Measurements from ENCODE around the gene RPS6KA3.
"Not testable (repeated sequence)": the region's sequence is repeated elsewhere in the genome, so short reads cannot be mapped to it uniquely, and the experiment has no call there.

The RPS6KA3 gene

DNA sequence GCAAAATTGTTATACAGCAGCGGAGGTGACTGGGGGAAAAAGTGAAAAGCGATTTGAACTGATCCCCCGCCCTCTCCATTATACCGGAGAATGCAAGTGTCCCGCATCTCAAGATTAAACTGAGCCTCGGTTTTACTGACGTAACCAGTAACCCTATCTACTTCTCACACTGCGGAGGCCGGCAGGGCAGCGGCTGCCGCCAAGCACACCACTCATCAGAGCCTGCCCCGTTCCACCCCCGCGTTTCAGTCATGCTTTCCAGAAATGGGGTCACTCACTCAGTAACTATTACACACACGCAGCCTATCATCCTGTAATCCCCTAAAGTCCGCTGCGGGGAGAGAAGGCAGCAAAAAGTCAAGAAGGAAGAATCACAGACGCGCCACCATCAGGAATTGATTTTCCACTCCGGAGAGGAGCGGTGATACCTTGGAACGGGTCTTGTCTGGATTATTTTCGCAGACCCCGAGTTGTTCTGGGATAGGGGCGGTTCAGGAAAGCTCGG lies 1.4 kb downstream of the RPS6KA3 start:
- DNase-seq: peak; percentile 70

DNA sequence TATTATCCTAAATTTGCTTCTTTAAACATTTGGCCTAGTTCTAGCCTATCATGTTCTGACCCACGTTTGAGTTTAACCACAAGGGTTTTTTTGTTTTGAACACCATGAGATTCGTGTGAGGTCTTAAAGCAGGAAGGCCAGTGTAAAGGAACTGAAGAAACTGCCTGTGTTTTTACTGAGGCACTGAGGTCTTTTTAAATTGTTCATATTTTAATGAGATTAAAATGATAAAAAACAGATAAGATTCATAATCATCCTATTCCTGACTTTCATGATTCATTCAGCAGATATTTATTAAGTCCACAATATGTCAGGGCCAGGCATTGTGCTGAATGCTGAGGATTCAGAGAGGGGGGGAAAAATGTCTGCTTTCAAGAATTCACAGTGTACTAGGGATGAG lies 3.2 kb downstream of the RPS6KA3 start:
- no peak for DNase-seq

DNA sequence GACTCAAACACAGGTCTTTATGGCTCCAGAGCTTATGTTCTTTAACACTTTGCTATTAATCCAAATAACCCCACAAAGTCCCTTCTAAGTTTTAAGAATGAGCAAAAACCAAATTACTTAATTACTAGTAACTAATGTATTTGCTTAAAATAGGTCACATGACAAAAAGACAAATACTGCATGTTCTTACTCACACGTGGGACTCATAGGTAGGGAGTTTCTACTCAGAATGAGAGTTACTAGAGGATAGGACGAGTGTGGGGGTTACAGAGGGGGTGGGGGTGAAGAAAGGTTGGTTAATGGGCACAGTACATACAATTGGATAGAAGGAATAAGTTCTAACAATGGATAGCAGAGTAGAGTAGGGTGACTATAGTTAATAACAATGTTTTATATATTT lies 5.8 kb downstream of the RPS6KA3 start:
- no peak for DNase-seq

DNA sequence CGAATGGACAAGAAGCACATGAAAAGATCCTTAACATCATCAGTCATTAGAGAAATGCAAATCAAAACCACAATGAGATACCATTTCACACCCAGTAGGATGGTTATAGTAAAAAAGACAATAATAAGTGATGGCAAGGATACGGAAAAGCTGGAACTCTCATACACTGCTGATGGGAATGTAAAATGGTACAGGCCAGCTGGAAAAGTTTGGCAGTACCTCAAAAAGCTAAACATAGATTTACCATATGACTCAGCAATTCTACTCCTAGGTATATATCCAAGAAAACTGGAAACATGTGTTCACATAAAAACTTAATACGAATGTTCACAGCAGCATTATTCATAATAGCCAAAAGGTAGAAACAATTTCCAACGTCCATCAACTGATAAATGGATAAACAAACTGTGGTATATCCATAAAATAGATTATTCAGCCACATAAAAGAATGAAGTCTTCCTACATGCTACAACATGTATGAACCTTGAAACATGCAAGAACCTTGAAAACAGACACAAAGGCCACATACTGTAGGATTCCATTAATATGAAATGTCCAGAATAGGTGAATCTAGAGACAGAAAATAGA lies 11.9 kb downstream of the RPS6KA3 start:
- DNase-seq: no peak

DNA sequence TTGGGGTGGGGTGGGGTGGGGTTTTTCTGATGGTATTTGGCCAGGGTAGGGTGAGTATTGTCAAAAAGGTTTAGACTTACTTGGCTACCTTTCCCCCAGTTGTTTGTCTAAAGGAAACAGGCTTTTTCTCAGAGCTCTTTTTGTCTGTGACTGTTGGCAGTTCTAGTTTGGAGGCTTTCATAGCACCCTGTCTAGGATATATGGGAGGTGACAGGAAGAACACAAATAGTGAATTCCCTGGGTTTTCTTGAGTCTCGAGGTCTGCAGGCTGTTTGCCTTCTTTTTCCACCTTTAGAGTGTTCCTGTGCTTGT lies 13.5 kb downstream of the RPS6KA3 start:
- no peak for DNase-seq

DNA sequence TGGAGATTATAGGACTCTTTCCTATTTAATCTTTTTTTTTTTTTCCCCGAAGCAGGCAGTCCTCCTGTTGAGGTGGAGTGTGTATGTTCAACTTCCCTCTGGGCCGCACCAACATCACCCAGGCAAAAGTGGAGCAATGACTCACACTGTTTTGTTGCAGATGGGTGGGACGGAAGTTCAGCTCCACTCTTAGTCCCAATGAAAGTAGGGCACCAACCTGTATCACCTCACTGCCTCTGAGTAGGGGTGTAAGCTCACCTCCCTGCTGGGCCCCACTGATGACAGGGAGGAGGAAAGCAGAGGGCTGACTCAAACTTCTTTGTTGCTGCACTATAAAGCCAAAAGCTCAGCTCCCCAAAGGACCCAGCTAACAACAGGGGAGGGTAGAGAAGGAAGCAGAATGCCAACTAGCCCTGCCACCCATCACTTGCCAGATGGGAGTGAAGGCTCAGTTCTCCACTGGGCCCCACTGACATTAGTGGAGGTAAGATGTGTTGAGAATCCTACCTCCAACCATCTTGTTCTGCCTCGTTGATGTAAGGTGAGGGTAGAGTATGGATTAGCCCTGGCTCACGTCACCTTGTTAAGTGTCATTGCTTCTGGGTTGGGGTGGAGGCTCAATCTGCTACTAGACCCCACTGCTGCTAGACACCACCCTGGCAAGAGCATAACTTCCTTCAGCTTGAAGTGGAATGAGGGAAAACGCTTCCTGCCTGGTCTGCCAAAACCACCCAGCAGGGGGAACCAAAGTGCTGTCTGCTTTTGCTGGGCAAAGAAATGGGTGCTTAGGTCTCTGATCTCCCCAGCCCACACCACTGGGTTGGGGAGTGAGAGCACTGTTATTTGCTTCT lies 14.1 kb downstream of the RPS6KA3 start:
- no peak for DNase-seq

DNA sequence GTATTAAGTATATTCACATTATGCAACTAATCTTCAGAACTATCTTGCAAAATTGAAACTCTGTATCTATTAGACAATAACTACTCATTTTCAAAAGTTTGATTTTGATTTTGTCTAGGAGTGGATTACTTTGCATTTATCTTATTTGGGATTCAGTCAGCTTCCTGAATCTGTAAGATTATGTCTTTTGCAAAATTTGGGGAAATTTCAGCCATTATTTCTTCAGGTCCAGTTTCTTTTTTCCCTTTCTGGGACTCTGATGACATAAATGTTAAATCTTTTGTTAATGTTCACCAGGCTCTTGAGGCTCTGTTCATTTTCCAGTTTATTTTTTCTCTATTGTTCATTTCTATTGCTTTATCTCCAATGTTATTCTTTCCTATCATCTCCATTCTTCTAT lies 15.0 kb downstream of the RPS6KA3 start:
- DNase-seq: no peak

DNA sequence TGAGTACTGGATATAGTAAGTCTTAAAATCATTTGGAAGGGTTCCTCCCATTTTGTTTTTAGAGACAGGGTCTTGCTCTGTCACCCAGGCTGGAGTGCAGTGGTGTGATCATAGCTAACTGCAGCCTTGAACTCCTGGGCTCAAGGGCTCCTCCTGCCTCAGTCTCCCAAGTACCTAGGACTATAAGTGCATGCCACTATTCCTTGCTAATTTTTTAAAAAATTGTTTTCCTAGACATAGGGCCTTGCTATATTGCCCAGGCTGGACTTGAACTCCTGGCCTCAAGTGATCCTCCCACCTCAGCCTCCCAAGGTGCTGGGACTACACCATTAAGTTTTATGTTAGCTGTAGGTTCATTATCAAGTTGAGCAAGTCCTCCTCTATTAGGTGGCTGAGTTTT lies 16.6 kb downstream of the RPS6KA3 start:
- DNase-seq: not testable (repeated sequence)

DNA sequence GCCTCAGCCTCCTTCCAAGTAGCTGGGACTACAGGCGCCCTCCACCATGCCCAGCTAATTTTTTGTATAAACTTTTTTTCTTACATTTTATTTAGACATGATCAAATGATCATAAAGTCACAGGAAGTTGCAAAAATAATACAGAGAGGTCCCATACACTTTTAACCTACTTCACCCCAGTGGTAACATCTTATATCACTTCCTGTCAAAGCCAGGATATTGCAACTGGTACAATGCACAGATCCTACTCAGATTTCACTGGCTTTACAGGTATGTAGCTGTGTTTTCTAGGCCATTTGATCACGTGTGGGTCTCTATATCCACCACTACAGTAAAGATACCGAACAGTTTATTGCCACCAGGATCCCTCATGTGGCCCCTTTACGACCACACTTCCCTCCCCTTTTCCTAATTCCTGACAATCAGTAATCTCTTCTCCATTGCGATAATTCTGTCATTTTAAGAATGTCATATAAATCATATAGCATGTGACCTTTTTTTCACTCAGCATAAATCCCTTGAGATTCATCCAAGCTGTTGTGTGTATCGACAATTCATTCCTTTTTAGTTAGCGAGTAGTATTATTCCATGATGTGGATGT lies 18.0 kb downstream of the RPS6KA3 start:
- DNase-seq: no peak

DNA sequence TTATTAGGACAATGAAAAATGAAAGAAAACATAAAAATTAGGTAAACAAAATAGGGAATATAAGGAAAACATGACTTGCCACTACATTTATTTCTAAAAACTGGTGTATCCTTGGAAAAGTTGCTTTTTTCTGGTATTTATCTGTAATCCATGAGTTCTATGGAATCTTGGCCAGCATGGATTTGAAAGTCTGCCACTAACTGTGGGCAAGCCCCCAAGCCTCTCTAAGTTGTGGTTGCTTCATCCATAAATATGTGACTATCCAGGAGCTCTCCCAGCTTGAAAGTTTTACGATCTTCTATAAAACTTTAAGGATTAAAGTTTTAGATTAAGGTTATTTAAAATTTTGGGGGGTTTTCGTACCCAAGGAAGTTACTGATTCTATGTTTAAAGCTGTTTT lies 21.8 kb downstream of the RPS6KA3 start:
- DNase-seq: no peak

DNA sequence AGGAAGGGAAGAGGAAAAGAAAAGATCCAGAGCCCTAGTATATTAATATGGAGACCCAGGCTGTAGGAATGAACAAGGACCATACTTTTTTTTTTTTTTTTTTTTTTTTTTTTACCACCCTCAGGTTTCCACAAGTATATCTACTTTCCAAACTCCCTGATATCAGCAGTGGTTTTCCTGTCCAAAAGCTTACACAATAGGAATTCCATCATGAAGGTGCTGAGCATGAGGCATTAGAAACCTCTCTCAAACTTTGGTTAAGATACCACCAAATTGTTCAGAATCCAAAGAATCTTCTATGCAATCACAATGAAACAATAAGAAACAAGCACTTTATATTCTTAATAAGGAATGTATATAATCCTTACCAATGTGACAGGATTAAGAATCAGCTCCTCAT lies 26.5 kb downstream of the RPS6KA3 start:
- no peak for DNase-seq

DNA sequence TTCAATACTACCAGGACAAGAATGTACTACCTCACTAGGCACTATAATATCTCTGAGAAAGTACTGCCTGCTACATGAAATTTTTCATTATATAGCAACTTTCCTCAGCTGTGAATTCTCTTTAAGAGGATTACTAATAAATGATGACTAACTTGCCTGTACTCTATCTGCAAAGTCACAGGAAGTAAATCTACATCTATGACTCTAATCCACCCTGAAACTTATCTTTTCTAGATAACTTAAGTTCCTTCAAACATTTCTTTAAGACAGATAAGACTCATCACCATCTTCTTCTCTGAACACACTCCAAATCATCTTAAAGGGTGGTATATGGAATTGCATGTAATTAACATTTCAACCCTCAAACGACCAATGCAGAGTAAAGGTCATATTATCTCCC lies 28.8 kb downstream of the RPS6KA3 start:
- no peak for DNase-seq

DNA sequence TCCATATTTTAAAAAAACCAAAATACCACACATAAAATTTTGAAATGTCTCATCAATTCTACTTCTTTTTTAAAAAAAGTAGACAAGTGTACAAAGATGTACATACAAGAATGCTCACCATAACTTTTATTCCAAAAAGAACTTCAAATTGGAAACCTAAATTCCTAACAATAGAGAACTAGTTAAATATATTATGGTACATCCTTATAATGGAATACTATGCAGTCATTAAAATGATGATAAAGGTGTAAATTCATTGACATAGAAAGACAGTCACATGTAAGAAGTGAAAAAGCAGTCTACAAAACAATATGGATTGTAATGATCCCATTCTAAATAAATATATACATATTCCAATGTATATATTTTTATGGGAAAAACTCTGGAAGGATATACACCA lies 31.0 kb downstream of the RPS6KA3 start:
- no peak for DNase-seq

DNA sequence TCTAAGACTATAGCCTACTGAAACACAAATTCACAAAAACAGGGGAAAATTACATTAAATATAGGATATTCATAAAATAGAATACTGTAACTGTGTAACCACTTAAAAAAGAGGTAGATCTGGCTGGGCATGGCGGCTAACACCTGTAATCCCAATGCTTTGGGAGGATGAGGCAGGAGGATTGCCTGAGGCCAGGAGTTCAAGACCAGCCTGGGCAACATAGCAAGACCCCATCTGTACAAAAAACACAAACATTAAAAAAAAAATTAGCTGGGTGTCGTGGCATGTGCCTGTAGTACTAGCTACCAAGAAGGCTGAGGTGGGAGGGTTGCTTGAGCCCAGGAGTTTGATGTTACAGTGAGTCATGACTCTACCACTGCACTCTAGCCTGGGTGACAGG lies 33.4 kb downstream of the RPS6KA3 start:
- DNase-seq: no peak

DNA sequence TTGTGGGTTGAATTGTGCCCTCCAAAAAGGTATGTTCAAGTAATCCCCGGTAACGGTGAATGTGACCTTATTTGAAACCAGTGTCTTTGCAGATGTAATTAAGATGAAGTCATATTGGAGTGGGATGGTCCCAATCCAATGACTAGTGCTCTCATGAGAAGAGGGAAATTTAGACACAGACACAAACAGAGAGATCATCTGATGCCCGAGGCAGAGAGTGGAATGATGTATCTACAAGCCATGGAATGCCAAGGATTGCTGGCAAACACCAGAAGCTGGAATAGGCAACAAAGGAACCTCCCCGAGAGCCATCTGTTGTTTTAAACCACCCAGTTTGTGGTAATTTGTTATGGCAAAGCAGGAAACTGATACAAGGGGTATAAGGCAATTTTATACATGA lies 35.1 kb downstream of the RPS6KA3 start:
- no peak for DNase-seq

DNA sequence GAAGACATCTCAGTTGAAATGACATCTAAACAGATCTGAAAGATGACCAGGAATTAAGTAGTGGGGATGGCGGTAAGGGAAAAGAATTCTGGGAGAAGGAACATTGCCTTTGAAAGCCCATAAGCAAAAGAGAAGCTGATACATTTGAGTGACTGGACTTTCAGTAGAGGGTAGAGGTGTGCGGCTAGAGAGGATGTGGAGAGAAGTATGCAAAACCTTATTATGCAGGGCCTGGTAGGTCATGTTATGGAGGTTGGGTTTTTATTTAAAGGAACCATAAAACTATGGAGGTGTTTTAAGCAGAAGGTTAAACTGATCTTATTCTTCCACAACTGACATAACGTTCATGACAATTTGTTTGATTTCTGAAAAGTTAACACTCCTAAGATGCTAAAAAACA lies 36.3 kb downstream of the RPS6KA3 start:
- DNase-seq: no peak

DNA sequence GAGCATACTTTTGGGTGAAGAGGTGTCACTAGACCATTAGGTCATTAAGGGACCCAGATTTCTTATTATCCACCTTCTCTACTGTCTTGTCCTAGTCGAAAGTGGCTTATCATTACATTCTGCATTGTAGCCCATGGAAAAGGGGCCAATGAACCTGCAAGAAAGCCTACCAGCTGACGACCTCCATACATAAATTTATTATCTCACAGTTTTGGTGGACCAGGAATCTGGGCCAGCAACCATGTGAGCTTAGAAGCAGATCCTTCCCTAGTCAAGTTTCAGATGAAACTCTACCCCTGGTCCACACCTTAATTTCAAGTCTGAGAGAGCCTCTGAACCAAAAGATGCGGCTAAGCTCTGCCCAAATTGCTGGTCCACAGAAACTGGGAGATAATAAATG lies 37.6 kb downstream of the RPS6KA3 start:
- no peak for DNase-seq

DNA sequence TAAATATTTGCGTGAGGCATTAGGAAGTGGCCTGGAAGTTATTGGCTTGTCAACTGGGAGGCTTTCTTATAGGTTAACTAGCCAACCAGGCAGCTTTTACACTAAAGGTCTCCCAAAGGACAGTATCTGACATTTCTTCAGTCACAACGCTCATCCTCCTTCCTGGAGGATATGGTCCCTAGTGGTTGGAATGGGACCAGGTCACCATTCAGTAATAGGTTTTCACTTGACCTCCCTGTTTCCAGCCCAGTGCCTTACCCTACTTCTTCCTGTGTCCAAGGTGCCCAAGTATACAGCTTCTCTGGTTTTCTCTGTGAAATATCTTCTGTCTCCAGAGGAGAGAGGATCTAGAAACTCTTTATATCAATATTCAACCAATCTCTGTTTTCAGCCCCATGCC lies 38.5 kb downstream of the RPS6KA3 start:
- no peak for DNase-seq

DNA sequence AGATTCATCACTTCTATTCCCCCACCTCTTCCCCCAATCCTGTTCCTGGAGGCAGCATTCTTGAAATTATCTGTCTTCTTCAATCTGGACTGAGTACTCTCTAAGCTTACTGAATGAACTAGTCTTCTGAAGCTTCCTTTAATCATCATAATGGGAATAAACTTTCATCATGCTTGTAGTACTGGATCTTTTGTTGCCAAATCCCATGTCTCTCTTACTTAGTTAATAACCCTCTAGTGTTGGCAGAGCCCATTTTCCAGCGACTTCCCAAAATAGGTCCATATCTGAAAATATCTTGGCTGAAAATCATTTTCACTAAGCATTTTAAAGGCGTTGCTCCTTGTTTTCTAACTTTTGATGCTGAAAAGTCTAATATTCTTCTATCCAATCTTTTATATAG lies 39.6 kb downstream of the RPS6KA3 start:
- DNase-seq: no peak

DNA sequence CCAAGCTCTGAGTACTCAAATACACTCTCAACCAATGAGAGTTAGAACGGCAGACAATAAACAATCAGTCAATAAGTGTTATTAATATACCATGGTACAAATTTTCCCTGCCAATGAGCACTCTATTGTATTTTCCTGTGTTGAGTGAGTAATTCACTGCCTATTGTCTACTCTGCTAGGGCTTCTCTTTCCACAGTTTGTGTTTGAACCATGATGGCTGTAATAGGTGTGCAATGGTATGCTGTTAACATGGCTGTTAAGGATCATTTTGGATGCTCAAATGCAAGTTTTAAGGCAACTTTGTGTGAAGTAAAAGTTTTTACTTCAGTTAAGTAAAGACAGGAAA lies 41.2 kb downstream of the RPS6KA3 start:
- DNase-seq: no peak

DNA sequence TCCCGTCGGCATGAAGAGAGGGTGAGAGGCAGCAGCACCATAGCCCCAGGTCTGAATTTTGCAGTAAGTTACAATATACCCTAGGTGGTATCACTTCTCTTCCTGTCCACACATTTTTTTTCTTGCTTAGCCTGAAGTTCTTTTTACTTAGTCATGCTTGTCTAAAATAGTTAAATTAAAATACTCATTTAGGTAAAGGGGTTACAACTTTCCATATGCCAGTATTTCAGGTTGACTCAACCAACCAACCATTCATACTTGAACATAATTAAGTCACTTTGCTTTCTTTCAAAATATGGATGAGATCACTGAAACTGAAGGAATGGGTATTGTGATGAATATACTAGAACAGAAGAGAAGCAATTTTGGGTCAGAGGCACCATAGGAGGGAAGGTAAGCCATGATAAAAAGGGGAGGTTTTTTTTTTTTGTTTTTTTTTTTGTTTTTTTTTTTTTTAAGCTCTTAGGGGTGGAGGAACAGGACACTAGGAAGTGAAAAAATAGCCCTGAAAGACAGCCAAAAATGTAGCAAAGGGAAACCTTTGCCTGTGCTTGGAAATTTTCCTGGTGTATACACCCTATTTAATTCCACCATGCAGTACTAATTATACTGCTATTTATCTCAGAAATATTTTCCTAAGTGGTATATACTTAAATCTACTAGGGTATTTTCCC lies 41.8 kb downstream of the RPS6KA3 start:
- DNase-seq: no peak

DNA sequence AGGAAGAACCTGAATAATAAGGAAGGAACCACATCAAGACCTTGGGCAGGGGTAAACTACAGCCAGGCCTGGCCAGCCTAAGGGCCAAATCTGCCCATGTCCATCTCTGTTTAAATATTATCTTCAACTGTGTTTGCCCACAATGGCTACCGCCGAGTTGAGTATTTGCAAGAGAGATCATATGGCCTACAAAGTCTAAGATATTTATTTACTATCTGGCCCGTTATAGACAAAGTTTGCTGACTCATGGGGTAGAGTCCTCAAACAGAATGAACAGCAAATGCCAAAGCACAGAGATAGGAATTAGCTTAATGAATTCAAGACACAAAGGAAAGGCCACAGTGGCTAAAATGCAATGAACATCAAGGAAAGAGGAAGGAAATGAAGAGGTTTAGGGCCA lies 44.8 kb downstream of the RPS6KA3 start:
- no peak for DNase-seq

DNA sequence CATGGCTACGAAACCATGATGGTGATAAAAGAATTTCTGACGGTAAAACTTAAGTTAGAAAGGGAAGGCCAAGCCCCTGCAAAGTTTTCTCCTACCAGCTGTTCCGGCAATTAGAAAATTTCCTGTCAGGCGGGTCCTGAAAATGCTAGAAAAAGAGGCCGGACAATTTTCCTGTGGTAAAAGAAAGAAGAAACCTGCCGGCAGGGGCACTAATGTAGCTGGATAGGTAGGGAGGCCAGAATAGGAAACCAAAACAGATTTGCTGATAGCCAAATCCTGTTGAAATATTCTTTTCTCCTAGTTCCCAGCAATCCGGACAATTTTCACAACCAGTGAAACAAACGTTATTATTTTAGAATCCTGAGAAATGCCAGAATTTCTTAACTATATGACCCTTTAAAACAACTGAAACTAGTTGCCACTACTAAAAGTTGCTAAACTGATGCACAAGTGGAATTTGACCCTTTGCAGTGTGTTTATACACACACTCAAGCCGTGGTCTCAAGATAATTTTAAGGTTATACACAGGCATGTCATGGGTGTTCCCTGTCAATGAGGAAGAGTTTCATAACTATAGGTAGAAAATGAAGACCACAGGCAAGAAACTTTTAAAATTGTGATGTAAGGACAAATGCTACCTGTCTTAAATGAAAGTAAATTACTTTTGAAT lies 47.7 kb downstream of the RPS6KA3 start:
- DNase-seq: no peak
